Measurements from ENCODE around the gene TTBK2. TPM values are rescaled to one million over a fixed set of nuclear protein-coding genes. Genes with fewer than 3 reads are reported as not detected.

The TTBK2 gene
- total RNA-seq, 2 experiments from 2014 or later: 14.2 to 20.8 TPM

- POLR2A ChIA-PET: interaction anchor here (0.6 kb wide), 1 partner anchor 12 kb away, joined by 4 read pairs; no protein-coding TSS in a partner anchor
- CTCF ChIA-PET (ENCODE audit: unreplicated experiment): no interaction called here
- intact Hi-C loops (cut with micrococcal nuclease; ENCODE audit: unreplicated experiment): no loop called here
Observed at GRCh38 chr15:42819786-42820185, 100.8 kb downstream of the TTBK2 start.

GRCh38 chr15:42811433-42811832 lies 109.1 kb downstream of the TTBK2 start:
- no peak overlapping the region for H3K4me2 ChIP-seq (ENCODE audit: low read length)
- DNase-seq (ENCODE audit: low spot score): no peak
- peaks cover 8% of the 10 kb centered on the region; the same call in 1 of the 2 replicates for H3K36me3 ChIP-seq (ENCODE audit: insufficient read depth, low read length)
- H3K4me3 ChIP-seq (ENCODE audit: low read depth, low read length, poor library complexity, severe bottlenecking): no peak overlapping the region
- H3K4me1 ChIP-seq (ENCODE audit: insufficient read depth, low read length, poor library complexity, severe bottlenecking): no peaks in the 10 kb centered on the region
- POLR2A ChIA-PET: no interaction called here
- no TSS peak for BruUV-seq (replicated peaks)
- H3K9me2 ChIP-seq (ENCODE audit: insufficient read depth, low read length): no peaks in the 10 kb centered on the region
- intact Hi-C loops (cut with micrococcal nuclease; ENCODE audit: unreplicated experiment): no loop called here
- H2AFZ ChIP-seq (ENCODE audit: low read length): no peak overlapping the region
- no peak for TF ChIP-seq CTCF (conservative IDR thresholded peaks at IDR 0.05; ENCODE audit: low read length)
- no peak for TF ChIP-seq EZH2phosphoT487 (IDR thresholded peaks at IDR 0.05; ENCODE audit: borderline replicate concordance, low read depth, low read length)
- no peaks in the 10 kb centered on the region for H3K79me2 ChIP-seq (ENCODE audit: insufficient read depth, low read depth, low read length)
- CTCF ChIA-PET (ENCODE audit: unreplicated experiment): no interaction called here
- H4K20me1 ChIP-seq (ENCODE audit: insufficient read depth, low read length): no peaks in the 10 kb centered on the region
- H3K27ac ChIP-seq (ENCODE audit: low read depth, low read length, poor library complexity, severe bottlenecking): no peak overlapping the region
- H3K9me3 ChIP-seq (ENCODE audit: low read length): no peaks in the 10 kb centered on the region

More at GRCh38 chr15:42819786-42820185, 100.8 kb downstream of the TTBK2 start:
- no peaks in the 10 kb centered on the region for H3K4me1 ChIP-seq (ENCODE audit: insufficient read depth, low read length, poor library complexity, severe bottlenecking)
- H3K36me3 ChIP-seq (ENCODE audit: insufficient read depth, low read length): peaks cover 7% of the 10 kb centered on the region; the same call in 1 of the 2 replicates
- no peak overlapping the region for H2AFZ ChIP-seq (ENCODE audit: low read length)
- H3K79me2 ChIP-seq (ENCODE audit: insufficient read depth, low read depth, low read length): no peaks in the 10 kb centered on the region
- no peak overlapping the region for H3K4me3 ChIP-seq (ENCODE audit: low read depth, low read length, poor library complexity, severe bottlenecking)
- H3K9me3 ChIP-seq (ENCODE audit: low read length): no peaks in the 10 kb centered on the region
- no peaks in the 10 kb centered on the region for H4K20me1 ChIP-seq (ENCODE audit: insufficient read depth, low read length)
- no peak overlapping the region for H3K4me2 ChIP-seq (ENCODE audit: low read length)
- BruUV-seq (replicated peaks): no TSS peak
- no peak for DNase-seq (ENCODE audit: low spot score)
- TF ChIP-seq EZH2phosphoT487 (IDR thresholded peaks at IDR 0.05; ENCODE audit: borderline replicate concordance, low read depth, low read length): no peak
- TF ChIP-seq CTCF (conservative IDR thresholded peaks at IDR 0.05; ENCODE audit: low read length): no peak
- no peak overlapping the region for H3K27ac ChIP-seq (ENCODE audit: low read depth, low read length, poor library complexity, severe bottlenecking)
- H3K9me2 ChIP-seq (ENCODE audit: insufficient read depth, low read length): no peaks in the 10 kb centered on the region

- no peaks in the 10 kb centered on the region for H3K4me1 ChIP-seq (ENCODE audit: insufficient read depth, low read length, poor library complexity, severe bottlenecking)
- H4K20me1 ChIP-seq (ENCODE audit: insufficient read depth, low read length): no peaks in the 10 kb centered on the region
- no peak overlapping the region for H3K27ac ChIP-seq (ENCODE audit: low read depth, low read length, poor library complexity, severe bottlenecking)
- ChIA-PET CTCF (ENCODE audit: unreplicated experiment) (no interaction called here), POLR2A (interaction anchor here (0.9 kb wide), 1 partner anchor 137 kb away, joined by 3 read pairs; no protein-coding TSS in a partner anchor)
- intact Hi-C loops (cut with micrococcal nuclease; ENCODE audit: unreplicated experiment): no loop called here
- BruUV-seq (replicated peaks): no TSS peak
- TF ChIP-seq CTCF (conservative IDR thresholded peaks at IDR 0.05; ENCODE audit: low read length) (no peak), EZH2phosphoT487 (IDR thresholded peaks at IDR 0.05; ENCODE audit: borderline replicate concordance, low read depth, low read length) (no peak)
- no peaks in the 10 kb centered on the region for H3K9me2 ChIP-seq (ENCODE audit: insufficient read depth, low read length)
- no peak overlapping the region for H2AFZ ChIP-seq (ENCODE audit: low read length)
- no peak overlapping the region for H3K4me2 ChIP-seq (ENCODE audit: low read length)
- no peaks in the 10 kb centered on the region for H3K9me3 ChIP-seq (ENCODE audit: low read length)
- no peaks in the 10 kb centered on the region for H3K79me2 ChIP-seq (ENCODE audit: insufficient read depth, low read depth, low read length)
- no peak overlapping the region for H3K4me3 ChIP-seq (ENCODE audit: low read depth, low read length, poor library complexity, severe bottlenecking)
- no peak for DNase-seq (ENCODE audit: low spot score)
- peaks cover 8% of the 10 kb centered on the region; the same call in 1 of the 2 replicates for H3K36me3 ChIP-seq (ENCODE audit: insufficient read depth, low read length)
Observed at GRCh38 chr15:42808913-42809312, 111.7 kb downstream of the TTBK2 start.

All from OCI-LY7 (cell line).